Fibroblast of lung (primary cell): ENCODE data around the gene MYMX. TPM values are rescaled to one million over a fixed set of nuclear protein-coding genes. Genes with fewer than 3 reads are reported as not detected.

ENCODE experiments used
- DNase-seq, 2 donors: peaks; one replicate each; pipeline versions ENCODE4 v3.0.0 to v3.0.0-alpha.2; 2010; ENCODE audit warnings: low read depth in 2 of 2
- H2AFZ ChIP-seq: 2 replicates; pipeline ENCODE4 v1.5.1; 2012; ENCODE audit warnings: low read length, control low read depth, inconsistent platforms
- H3K27ac ChIP-seq: 2 replicates; pipeline ENCODE4 v1.5.1; 2011; ENCODE audit warnings: low read length, control low read depth; ENCODE audit not compliant: insufficient read depth
- H3K27me3 ChIP-seq: 2 replicates; pipeline ENCODE4 v1.5.1; 2011; ENCODE audit warnings: mild to moderate bottlenecking, low read length; ENCODE audit not compliant: control insufficient read depth, insufficient read depth
- H3K36me3 ChIP-seq: 2 replicates; pipeline ENCODE4 v1.5.1; 2011; ENCODE audit warnings: low read length; ENCODE audit not compliant: control insufficient read depth, insufficient read depth
- H3K4me1 ChIP-seq: 2 replicates; pipeline ENCODE4 v1.5.1; 2011; ENCODE audit warnings: low read length; ENCODE audit not compliant: control insufficient read depth, insufficient read depth; ENCODE audit errors: extremely low read depth
- H3K4me2 ChIP-seq: 2 replicates; pipeline ENCODE4 v1.5.1; 2011; ENCODE audit warnings: low read length, control low read depth; ENCODE audit not compliant: insufficient read depth; ENCODE audit errors: extremely low read depth
- H3K4me3 ChIP-seq, 4 experiments: fragments of 200-600 bp in 1 of 4; sonication (generic) in 1 of 4; replicated peaks in 1 of 4; 2 replicates each; pipeline ENCODE4 v1.5.1; 2011 to 2016; ENCODE audit warnings: low read length in 4 of 4, low read depth in 3 of 4, mild to moderate bottlenecking in 3 of 4, control low read depth in 2 of 4, inconsistent platforms in 1 of 4, mixed read lengths in 1 of 4; ENCODE audit not compliant: insufficient read depth in 1 of 4; ENCODE audit errors: control extremely low read depth in 1 of 4
- H3K79me2 ChIP-seq: 2 replicates; pipeline ENCODE4 v1.5.1; 2012; ENCODE audit warnings: mild to moderate bottlenecking, low read length, inconsistent platforms; ENCODE audit not compliant: control insufficient read depth, insufficient read depth
- H3K9ac ChIP-seq: 2 replicates; pipeline ENCODE4 v1.5.1; 2011; ENCODE audit warnings: mild to moderate bottlenecking, low read length, control low read depth; ENCODE audit not compliant: insufficient read depth
- H3K9me3 ChIP-seq: 2 replicates; pipeline ENCODE4 v1.5.1; 2012; ENCODE audit warnings: low read depth, low read length; ENCODE audit not compliant: control insufficient read depth, insufficient read depth
- H4K20me1 ChIP-seq: 2 replicates; pipeline ENCODE4 v1.5.1; 2011; ENCODE audit warnings: low read length; ENCODE audit not compliant: control insufficient read depth, insufficient read depth; ENCODE audit errors: extremely low read depth
- CTCF ChIP-seq, 2 donors: IDR thresholded peaks in 1 of 2; conservative IDR thresholded peaks in 1 of 2; 1 replicate in 1 of 2; 2 replicates in 1 of 2; pipeline ENCODE4 v1.5.1; 2011 to 2012; ENCODE audit warnings: low read length in 2 of 2, control low read depth in 1 of 2, inconsistent platforms in 1 of 2, low read depth in 1 of 2, mild to moderate bottlenecking in 1 of 2
- EZH2 ChIP-seq: IDR thresholded peaks from 2 replicates; pipeline ENCODE4 v1.5.1; 2012; ENCODE audit warnings: low read length, control low read depth, mild to moderate bottlenecking; ENCODE audit errors: missing control alignments
- polyA plus RNA-seq, 2 donors: library from polyadenylated mRNA; depleted of rRNA in 1 of 2; stranded (reverse) in 1 of 2; unstranded in 1 of 2; fragments of >200 nt; gene quantifications; 2 replicates each; pipeline ENCODE4 v1.2.1, GENCODE V29; 2011 to 2012; ENCODE audit warnings: missing spikeins in 1 of 2
- total RNA-seq: library from RNA; depleted of rRNA; stranded (reverse); fragments of >200 nt; gene quantifications from 2 replicates; pipeline ENCODE4 v1.2.1, GENCODE V29; 2014

The MYMX gene
- total and polyA plus RNA-seq, 2 donors (not counting 1 experiment from before 2014, with no cell fraction given): not detected

- Histone ChIP-seq H3K4me1 (peaks cover 5% of the 10 kb centered on the region), H3K4me3 (peak overlapping the region in 1 of 4 experiments; percentile 14), H2AFZ (no peak overlapping the region), H3K27ac (peak overlapping the region; percentile 11), H3K4me2 (no peak overlapping the region), H3K79me2 (peaks cover 60% of the 10 kb centered on the region), H4K20me1 (peaks cover 8% of the 10 kb centered on the region), H3K9me3 (no peaks in the 10 kb centered on the region), H3K27me3 (no peaks in the 10 kb centered on the region), H3K9ac (no peak overlapping the region), H3K36me3 (peaks cover 33% of the 10 kb centered on the region)
- peak in 1 of 2 donors; percentile 15 for DNase-seq
- TF ChIP-seq EZH2 (no peak), CTCF (conservative IDR thresholded peaks at IDR 0.05 in 1 of 2, IDR thresholded peaks at IDR 0.05 in 1 of 2; ENCODE audit: low read depth in 1 of 2, low read length in 2 of 2) (no peak)
Measured at GRCh38 chr6:44250067-44250717, 33.5 kb downstream of the MYMX start.

GRCh38 chr6:44250718-44251123 is 34.0 kb downstream of the MYMX start:
- Histone ChIP-seq H3K27me3 (no peaks in the 10 kb centered on the region), H3K79me2 (peaks cover 64% of the 10 kb centered on the region), H3K4me3 (no peak overlapping the region), H2AFZ (no peak overlapping the region), H3K27ac (peak overlapping the region; percentile 11), H3K9ac (no peak overlapping the region), H4K20me1 (peaks cover 8% of the 10 kb centered on the region), H3K36me3 (peaks cover 34% of the 10 kb centered on the region), H3K4me1 (peaks cover 3% of the 10 kb centered on the region), H3K9me3 (no peaks in the 10 kb centered on the region), H3K4me2 (no peak overlapping the region)
- TF ChIP-seq EZH2 (no peak), CTCF (conservative IDR thresholded peaks at IDR 0.05 in 1 of 2, IDR thresholded peaks at IDR 0.05 in 1 of 2; ENCODE audit: low read depth in 1 of 2, low read length in 2 of 2) (no peak)
- no peak for DNase-seq

DNA sequence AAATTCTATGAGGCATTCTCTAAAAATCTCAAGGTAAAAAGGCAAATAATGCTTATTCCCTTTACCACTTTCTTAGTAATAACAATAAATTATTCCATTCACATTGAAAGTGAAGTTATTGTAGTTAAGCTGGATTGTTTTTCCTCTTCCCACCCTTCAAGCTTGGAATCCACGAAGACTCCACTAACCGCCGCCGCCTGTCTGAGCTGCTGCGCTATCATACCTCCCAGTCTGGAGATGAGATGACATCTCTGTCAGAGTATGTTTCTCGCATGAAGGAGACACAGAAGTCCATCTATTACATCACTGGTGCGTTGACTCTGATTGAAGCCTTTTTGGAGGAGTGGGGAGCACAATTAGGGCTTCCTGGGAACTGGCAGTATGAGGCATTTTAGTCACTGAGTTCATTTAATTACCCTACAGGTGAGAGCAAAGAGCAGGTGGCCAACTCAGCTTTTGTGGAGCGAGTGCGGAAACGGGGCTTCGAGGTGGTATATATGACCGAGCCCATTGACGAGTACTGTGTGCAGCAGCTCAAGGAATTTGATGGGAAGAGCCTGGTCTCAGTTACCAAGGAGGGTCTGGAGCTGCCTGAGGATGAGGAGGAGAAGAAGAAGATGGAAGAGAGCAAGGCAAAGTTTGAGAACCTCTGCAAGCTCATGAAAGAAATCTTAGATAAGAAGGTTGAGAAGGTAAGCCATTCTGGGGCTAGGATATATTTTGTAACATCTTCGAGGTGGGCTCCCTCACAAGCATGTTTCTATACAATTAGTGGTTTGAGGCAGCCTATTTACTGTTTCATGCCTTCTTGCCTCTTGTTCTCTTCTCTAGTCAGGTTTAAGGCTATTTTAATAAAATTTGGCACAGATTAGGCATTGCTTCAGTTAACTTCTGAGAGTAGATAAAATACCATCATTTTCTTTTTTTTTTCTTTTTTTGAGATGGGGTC is 35.1 kb downstream of the MYMX start:
- H3K4me2 ChIP-seq: no peak overlapping the region
- H3K79me2 ChIP-seq: peaks cover 76% of the 10 kb centered on the region
- DNase-seq: no peak
- no peak overlapping the region for H2AFZ ChIP-seq
- peaks cover 6% of the 10 kb centered on the region for H3K4me1 ChIP-seq
- H3K9me3 ChIP-seq: no peaks in the 10 kb centered on the region
- H3K9ac ChIP-seq: no peak overlapping the region
- H3K4me3 ChIP-seq: no peak overlapping the region
- H3K27me3 ChIP-seq: no peaks in the 10 kb centered on the region
- no peak overlapping the region for H3K27ac ChIP-seq
- H3K36me3 ChIP-seq: peaks cover 36% of the 10 kb centered on the region
- TF ChIP-seq CTCF (conservative IDR thresholded peaks at IDR 0.05 in 1 of 2, IDR thresholded peaks at IDR 0.05 in 1 of 2; ENCODE audit: low read depth in 1 of 2, low read length in 2 of 2) (no peak), EZH2 (no peak)
- H4K20me1 ChIP-seq: peaks cover 8% of the 10 kb centered on the region
